Adipose tissue (tissue), 3 donors: ENCODE results near the gene HNRNPH3. TPM values are rescaled to one million over a fixed set of nuclear protein-coding genes. Genes with fewer than 3 reads are reported as not detected.
"Not testable (repeated sequence)": the region's sequence is repeated elsewhere in the genome, so short reads cannot be mapped to it uniquely, and the experiment has no call there.

Source experiments
- H3K27ac ChIP-seq: one replicate; pipeline ENCODE4 v1.5.1; 2013; ENCODE audit warnings: low read depth, low read length
- WGBS, 3 donors: extraction: QIAGEN DNeasy Blood & Tissue Kit; methylation state at CpG; one replicate each; pipeline ENCODE4 v1.1.7; 2013; 5-methylcytosine and 5-hydroxymethylcytosine counted together
- polyA plus RNA-seq, 3 donors: library from polyadenylated mRNA; stranded (reverse); fragments of 200-250 nt; gene quantifications; one replicate each; pipeline ENCODE4 v1.2.3, GENCODE V29; 2013
- donor health status: healthy with polysubstance abuse.
- donor health status: Bipolar disorder and iron deficiency.
- donor health status: healthy.

Gene HNRNPH3
- 100 to 1,000 TPM in 2 of 3 donors, 10 to 100 TPM in 1; 57.8 to 175 (median 117) TPM for polyA plus RNA-seq

- peak within 1 kb of the TSS; percentile 98 for H3K27ac ChIP-seq
These were observed at the start of gene HNRNPH3 for GRCh38 chr10:68331455-68332258. Gene HNRNPH3, plus strand, starts transcription at chr10:68332064. Its CDS starts 5,158 bp downstream, at chr10:68337222.

GRCh38 chr10:68284062-68285001, 47.5 kb upstream of the HNRNPH3 start:
- WGBS, 3 donors = 78 to 81% (median 80%) methylated on average over 9 of the region's 9 CpGs
- no peak overlapping the region for H3K27ac ChIP-seq

More at GRCh38 chr10:68331455-68332258, at the start of gene HNRNPH3:
- 0% methylated on average over 71 to 73 of the region's 73 CpGs for WGBS, 3 donors

GRCh38 chr10:68288717-68289116, 43.1 kb upstream of the HNRNPH3 start:
- 91 to 96% (median 94%) methylated on average over 4 of the region's 4 CpGs for WGBS, 3 donors
- H3K27ac ChIP-seq = no peak overlapping the region

- H3K27ac ChIP-seq = no peak overlapping the region
These were observed 41.1 kb upstream of the HNRNPH3 start for GRCh38 chr10:68290736-68291135.

- no peak overlapping the region for H3K27ac ChIP-seq
- WGBS, 3 donors = 58 to 68% (median 63%) methylated on average over 9 of the region's 9 CpGs
These were observed 34.8 kb upstream of the HNRNPH3 start for GRCh38 chr10:68296843-68297663.

- WGBS, 3 donors = 57 to 76% (median 76%) methylated on average over 3 of the region's 3 CpGs
- H3K27ac ChIP-seq = no peak overlapping the region
These were observed 30.6 kb upstream of the HNRNPH3 start for GRCh38 chr10:68301301-68301700.

GRCh38 chr10:68301790-68302502, 29.9 kb upstream of the HNRNPH3 start:
- 34 to 47% (median 44%) methylated on average over 6 of the region's 6 CpGs for WGBS, 3 donors
- no peak overlapping the region for H3K27ac ChIP-seq

- 50 to 66% (median 64%) methylated on average over 2 of the region's 2 CpGs for WGBS, 3 donors
These were observed 29.4 kb upstream of the HNRNPH3 start for GRCh38 chr10:68302503-68302823.

GRCh38 chr10:68302871-68303270, 29.0 kb upstream of the HNRNPH3 start:
- WGBS, 3 donors = 49 to 84% (median 76%) methylated on average over 5 of the region's 5 CpGs
- no peak overlapping the region for H3K27ac ChIP-seq

More at GRCh38 chr10:68302503-68302823, 29.4 kb upstream of the HNRNPH3 start:
- no peak overlapping the region for H3K27ac ChIP-seq

- H3K27ac ChIP-seq = no peak overlapping the region
- WGBS, 3 donors = 29 to 77% (median 64%) methylated on average over 7 of the region's 7 CpGs
These were observed 27.9 kb upstream of the HNRNPH3 start for GRCh38 chr10:68303849-68304412.

- no peak overlapping the region for H3K27ac ChIP-seq
- 0 to 55% (median 42%) methylated on average over 1 of the region's 1 CpG for WGBS, 3 donors
These were observed 26.0 kb upstream of the HNRNPH3 start for GRCh38 chr10:68305854-68306253.

- H3K27ac ChIP-seq = no peak overlapping the region
These were observed 21.3 kb upstream of the HNRNPH3 start for GRCh38 chr10:68310531-68310930.

GRCh38 chr10:68314930-68315329, 16.9 kb upstream of the HNRNPH3 start:
- H3K27ac ChIP-seq = not testable (repeated sequence)
- WGBS, 3 donors = 79 to 94% (median 91%) methylated on average over 6 of the region's 6 CpGs

- H3K27ac ChIP-seq = no peak overlapping the region
- 88 to 96% (median 94%) methylated on average over 1 of the region's 1 CpG for WGBS, 3 donors
These were observed 16.3 kb upstream of the HNRNPH3 start for GRCh38 chr10:68315582-68315981.

GRCh38 chr10:68318331-68319059, 13.4 kb upstream of the HNRNPH3 start:
- WGBS, 3 donors = 68 to 88% (median 72%) methylated on average over 1 of the region's 1 CpG
- no peak overlapping the region for H3K27ac ChIP-seq

- 92 to 96% (median 95%) methylated on average over 4 of the region's 4 CpGs for WGBS, 3 donors
These were observed 7.5 kb upstream of the HNRNPH3 start for GRCh38 chr10:68324396-68324795.

More at GRCh38 chr10:68324396-68324795, 7.5 kb upstream of the HNRNPH3 start:
- not testable (repeated sequence) for H3K27ac ChIP-seq
